Cardiac muscle cell (in vitro differentiated cells and primary cell): Measurements from ENCODE around the gene WDR93. TPM values are rescaled to one million over a fixed set of nuclear protein-coding genes. Genes with fewer than 3 reads are reported as not detected.
A peak's percentile ranks its signal among the peaks of the same experiment; 100 is the strongest.

Experiments used
- DNase-seq, 2 donors: peaks; one replicate each; pipeline versions ENCODE4 v3.0.0 to v3.0.0-alpha.2; 2010 to 2017; ENCODE audit warnings: low read depth in 1 of 2, low spot score in 1 of 2
- H3K27ac ChIP-seq: fragments of 200-600 bp; sonication (generic); 2 replicates; pipeline ENCODE4 v1.5.1; 2016
- H3K27me3 ChIP-seq: fragments of 200-600 bp; sonication (generic); 2 replicates; pipeline ENCODE4 v1.6.0; 2016; ENCODE audit warnings: control low read depth
- H3K36me3 ChIP-seq: fragments of 200-600 bp; sonication (generic); 2 replicates; pipeline ENCODE4 v1.5.1; 2016; ENCODE audit warnings: control low read depth
- H3K4me1 ChIP-seq: fragments of 200-600 bp; sonication (generic); 2 replicates; pipeline ENCODE4 v1.8.1; 2017; ENCODE audit warnings: low read depth, mild to moderate bottlenecking, mixed run types
- H3K4me3 ChIP-seq: fragments of 200-600 bp; sonication (generic); 2 replicates; pipeline ENCODE4 v1.5.1; 2016; ENCODE audit warnings: mild to moderate bottlenecking
- H3K9me3 ChIP-seq: fragments of 200-600 bp; sonication (generic); 2 replicates; pipeline ENCODE4 v1.5.1; 2017; ENCODE audit warnings: low read depth, mild to moderate bottlenecking, control low read depth
- CTCF ChIP-seq: IDR thresholded peaks from 2 replicates; pipeline ENCODE4 v1.5.1; 2012; ENCODE audit warnings: low read depth, mild to moderate bottlenecking, low read length
- polyA plus RNA-seq: library from polyadenylated mRNA; unstranded; fragments of >200 nt; fragmentation: Nextera tagmentation; extraction: Ambion mirVana; gene quantifications from 2 replicates; pipeline ENCODE4 v1.2.1, GENCODE V29; 2016
- total RNA-seq: library from RNA; depleted of rRNA; stranded (reverse); fragments of >200 nt; gene quantifications from 2 replicates; pipeline ENCODE4 v1.2.3, GENCODE V29; 2016

WDR93 gene
- total and polyA plus RNA-seq, 2 experiments from 2014 or later: 0.06 to 0.73 TPM

- Histone ChIP-seq H3K27me3 (no peaks in the 10 kb centered on the region), H3K4me1 (no peaks in the 10 kb centered on the region), H3K27ac (no peak overlapping the region), H3K9me3 (no peaks in the 10 kb centered on the region), H3K4me3 (no peak overlapping the region), H3K36me3 (peaks cover 21% of the 10 kb centered on the region)
- peak; percentile 92 for TF ChIP-seq CTCF
- peak; percentile 75 to 81 for DNase-seq
Observed at GRCh38 chr15:89647191-89647851, 43.3 kb upstream of the WDR93 start.

GRCh38 chr15:89648106-89649012, 42.3 kb upstream of the WDR93 start:
- Histone ChIP-seq H3K4me3 (no peak overlapping the region), H3K27me3 (no peaks in the 10 kb centered on the region), H3K9me3 (no peaks in the 10 kb centered on the region), H3K36me3 (peaks cover 16% of the 10 kb centered on the region), H3K27ac (no peak overlapping the region), H3K4me1 (no peaks in the 10 kb centered on the region)
- no peak for TF ChIP-seq CTCF
- DNase-seq: no peak

- DNase-seq: no peak
- Histone ChIP-seq H3K27me3 (no peaks in the 10 kb centered on the region), H3K4me1 (peaks cover 4% of the 10 kb centered on the region), H3K4me3 (no peak overlapping the region), H3K9me3 (no peaks in the 10 kb centered on the region), H3K36me3 (peaks cover 14% of the 10 kb centered on the region), H3K27ac (no peak overlapping the region)
- no peak for TF ChIP-seq CTCF
Observed at GRCh38 chr15:89649013-89649625, 41.5 kb upstream of the WDR93 start.

GRCh38 chr15:89649716-89650115, 40.9 kb upstream of the WDR93 start:
- H3K27me3 ChIP-seq: no peaks in the 10 kb centered on the region
- H3K27ac ChIP-seq: no peak overlapping the region
- no peak for DNase-seq
- no peak for TF ChIP-seq CTCF
- H3K4me1 ChIP-seq: peaks cover 8% of the 10 kb centered on the region
- no peak overlapping the region for H3K4me3 ChIP-seq
- peaks cover 14% of the 10 kb centered on the region for H3K36me3 ChIP-seq
- H3K9me3 ChIP-seq: no peaks in the 10 kb centered on the region

GRCh38 chr15:89652131-89652530, 38.5 kb upstream of the WDR93 start:
- TF ChIP-seq CTCF: no peak
- no peak overlapping the region for H3K4me3 ChIP-seq
- DNase-seq: no peak
- peaks cover 20% of the 10 kb centered on the region for H3K4me1 ChIP-seq
- H3K27ac ChIP-seq: no peak overlapping the region
- no peaks in the 10 kb centered on the region for H3K27me3 ChIP-seq
- no peaks in the 10 kb centered on the region for H3K9me3 ChIP-seq
- peaks cover 7% of the 10 kb centered on the region for H3K36me3 ChIP-seq
